Spinal cord (tissue), 10 donors: ENCODE results near the gene RAB1A. TPM values are rescaled to one million over a fixed set of nuclear protein-coding genes. Genes with fewer than 3 reads are reported as not detected.
A peak's percentile ranks its signal among the peaks of the same experiment; 100 is the strongest.

ENCODE experiments used
- DNase-seq, 6 donors: peaks; one replicate each; pipeline versions ENCODE4 v3.0.0 to v3.0.0-alpha.2; 2013 to 2015; ENCODE audit warnings: low spot score in 6 of 6, low read depth in 4 of 6
- H3K27ac ChIP-seq: one replicate; pipeline ENCODE4 v1.5.1; 2013; ENCODE audit warnings: low read depth, low read length, control low read depth
- H3K27me3 ChIP-seq: one replicate; pipeline ENCODE4 v1.6.1; 2013; ENCODE audit warnings: low read length; ENCODE audit not compliant: control insufficient read depth, insufficient read depth
- H3K36me3 ChIP-seq: one replicate; pipeline ENCODE4 v1.6.1; 2013; ENCODE audit warnings: low read length; ENCODE audit not compliant: control insufficient read depth, insufficient read depth
- H3K4me1 ChIP-seq: one replicate; pipeline ENCODE4 v1.6.1; 2013; ENCODE audit warnings: low read length; ENCODE audit not compliant: control insufficient read depth, insufficient read depth
- H3K4me3 ChIP-seq: one replicate; pipeline ENCODE4 v1.5.1; 2013; ENCODE audit warnings: low read depth, low read length, control low read depth
- H3K9me3 ChIP-seq: one replicate; pipeline ENCODE4 v1.6.1; 2013; ENCODE audit warnings: low read length; ENCODE audit not compliant: control insufficient read depth, insufficient read depth
- WGBS: methylation state at CpG from one replicate; pipeline ENCODE4 v1.1.5; 2013; ENCODE audit warnings: missing lambda C conversion rate; ENCODE audit not compliant: insufficient coverage; 5-methylcytosine and 5-hydroxymethylcytosine counted together
- polyA plus RNA-seq, 2 donors: library from polyadenylated mRNA; unstranded; fragments of 120-200 nt; gene quantifications; one replicate each; pipeline ENCODE4 v1.2.1, GENCODE V29; 2013; ENCODE audit not compliant: insufficient read length in 2 of 2
- total RNA-seq, 2 donors: library from RNA; depleted of rRNA in 1 of 2; stranded (reverse); fragments of 120-200 nt in 1 of 2; fragments of >200 nt in 1 of 2; gene quantifications; one replicate each; pipeline versions ENCODE4 v1.2.3 to v1.2.4, GENCODE V29; 2013 to 2014
- donor health status: healthy.

The RAB1A gene
- total and polyA plus RNA-seq, 4 donors, result 96.1 to 284 (median 185) TPM

DNA sequence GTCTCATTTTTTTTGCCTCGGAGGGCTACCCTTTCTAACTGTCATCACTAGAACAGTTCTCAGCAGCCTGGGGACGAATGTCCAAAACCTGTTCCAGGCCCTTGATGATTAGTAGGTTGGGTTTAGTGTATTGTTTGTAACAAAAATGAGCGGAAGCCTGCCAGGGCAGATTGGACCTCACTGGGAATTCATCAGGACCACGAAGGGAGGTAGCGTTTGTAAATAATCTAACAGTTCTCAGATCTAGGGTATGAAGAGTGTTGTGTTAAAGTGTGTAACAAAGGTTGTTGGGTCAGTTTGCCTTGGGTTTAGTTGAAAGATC lies 72.9 kb downstream of the RAB1A start:
- WGBS, result 0% methylated on average over 4 of the region's 5 CpGs
- DNase-seq, result no peak

DNA sequence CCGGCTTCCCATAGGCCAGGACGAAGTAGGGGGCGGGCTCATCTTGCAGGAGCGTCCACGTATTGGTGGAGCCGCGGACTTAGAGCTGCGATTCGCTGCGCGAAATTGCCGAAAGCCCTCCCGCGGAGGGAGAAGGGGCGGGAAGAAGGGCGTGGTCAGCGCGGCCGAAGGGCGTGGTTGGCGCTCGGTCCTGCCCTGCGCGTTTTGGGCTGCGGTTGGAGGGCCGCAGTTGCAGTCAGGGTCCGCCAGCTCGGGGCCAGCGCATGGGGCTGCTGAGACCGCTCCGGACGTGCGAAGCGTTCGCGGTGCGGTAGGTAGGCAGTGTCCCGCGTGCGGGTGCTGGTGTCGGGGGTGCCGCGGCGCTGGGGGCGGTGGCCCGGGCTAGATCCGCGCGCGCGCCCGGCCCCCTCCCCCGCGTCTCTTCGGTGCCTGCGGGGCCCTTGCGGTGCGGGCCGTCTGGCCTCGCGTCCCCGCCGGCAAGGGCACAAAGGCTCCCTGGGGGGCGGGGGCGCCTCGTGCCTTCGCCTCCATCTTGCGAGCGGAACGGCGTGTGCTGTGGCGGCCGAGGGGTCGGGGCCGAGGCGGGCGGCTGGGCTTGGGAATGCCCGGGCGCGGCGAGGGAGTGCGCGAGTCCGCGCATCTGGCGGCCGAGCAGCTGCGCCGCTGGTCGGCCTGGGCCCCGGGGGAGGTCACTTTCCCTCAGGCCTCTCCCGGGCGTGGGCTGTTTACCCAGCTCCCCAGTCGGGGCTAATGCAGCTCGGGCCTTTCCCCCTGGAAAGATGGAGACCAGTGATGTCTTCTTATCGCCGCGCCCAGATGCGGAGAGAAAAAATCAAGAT lies 73.5 kb downstream of the RAB1A start, which contains the start of gene CEP68:
Gene CEP68, plus strand, starts transcription at position 202 of the 839 bp plus-strand sequence. CDS start 13,029 bp downstream, outside the sequence.
- Histone ChIP-seq H3K27me3 (no peaks in the 10 kb centered on the region), H3K4me1 (peaks cover 17% of the 10 kb centered on the region), H3K36me3 (peaks cover 3% of the 10 kb centered on the region), H3K4me3 (peak within 1 kb of the TSS; percentile 95), H3K9me3 (no peaks in the 10 kb centered on the region), H3K27ac (peak within 1 kb of the TSS; percentile 89)
- DNase-seq, result peak; percentile 89 to 99 (median 95)
- WGBS, result under 1% methylated on average over 99 of the region's 99 CpGs

More for the DNA sequence above, 72.9 kb downstream of the RAB1A start:
- no peaks in the 10 kb centered on the region for H3K9me3 ChIP-seq
- peaks cover 19% of the 10 kb centered on the region for H3K4me1 ChIP-seq
- peak overlapping the region; percentile 95 for H3K4me3 ChIP-seq
- peak overlapping the region; percentile 73 for H3K27ac ChIP-seq
- H3K36me3 ChIP-seq, result peaks cover 5% of the 10 kb centered on the region
- H3K27me3 ChIP-seq, result no peaks in the 10 kb centered on the region

DNA sequence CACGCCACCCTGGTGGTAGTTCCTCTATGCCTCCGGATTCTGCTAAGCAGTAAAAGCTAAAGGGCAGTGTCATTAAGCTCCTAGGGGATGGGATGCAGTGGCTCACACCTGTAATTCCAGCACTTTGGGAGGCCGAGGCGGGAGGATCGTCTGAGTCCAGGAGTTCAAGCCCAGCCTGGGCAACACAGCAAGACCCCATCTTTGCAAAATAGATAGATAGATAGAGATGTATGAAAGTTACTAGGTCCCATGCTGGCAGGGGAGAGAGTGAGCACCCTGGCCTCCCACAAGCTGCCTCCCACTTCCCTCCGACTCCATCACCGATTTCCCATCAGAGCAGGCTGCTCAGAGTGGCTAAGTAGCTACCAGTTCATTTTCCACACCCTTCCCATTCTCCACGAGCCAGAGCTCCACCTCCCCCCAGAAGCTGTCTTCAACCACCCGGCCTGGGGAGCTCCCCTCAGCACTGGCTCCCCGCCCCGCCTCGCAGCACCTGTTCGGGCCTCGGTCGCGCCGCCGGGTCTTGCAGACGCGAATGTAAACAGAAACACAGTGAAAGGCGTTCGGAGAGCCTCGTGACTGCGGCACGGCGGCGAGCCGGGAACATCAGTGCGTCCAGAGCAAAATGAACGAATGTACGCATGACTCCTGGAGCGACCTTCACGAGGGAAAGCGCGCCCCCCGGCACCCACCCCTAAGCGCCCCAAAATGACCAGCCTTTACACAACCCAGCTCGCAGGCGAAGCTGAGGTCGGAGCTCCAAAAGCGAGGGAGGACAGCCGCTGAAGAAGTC lies 74.3 kb downstream of the RAB1A start:
- WGBS, result 4% methylated on average over 39 of the region's 42 CpGs
- peak overlapping the region; percentile 89 for H3K27ac ChIP-seq
- H3K36me3 ChIP-seq, result no peaks in the 10 kb centered on the region
- no peaks in the 10 kb centered on the region for H3K9me3 ChIP-seq
- H3K4me1 ChIP-seq, result peaks cover 12% of the 10 kb centered on the region
- peak overlapping the region; percentile 95 for H3K4me3 ChIP-seq
- peak in 1 of 6 donors; percentile 49 for DNase-seq
- H3K27me3 ChIP-seq, result no peaks in the 10 kb centered on the region

DNA sequence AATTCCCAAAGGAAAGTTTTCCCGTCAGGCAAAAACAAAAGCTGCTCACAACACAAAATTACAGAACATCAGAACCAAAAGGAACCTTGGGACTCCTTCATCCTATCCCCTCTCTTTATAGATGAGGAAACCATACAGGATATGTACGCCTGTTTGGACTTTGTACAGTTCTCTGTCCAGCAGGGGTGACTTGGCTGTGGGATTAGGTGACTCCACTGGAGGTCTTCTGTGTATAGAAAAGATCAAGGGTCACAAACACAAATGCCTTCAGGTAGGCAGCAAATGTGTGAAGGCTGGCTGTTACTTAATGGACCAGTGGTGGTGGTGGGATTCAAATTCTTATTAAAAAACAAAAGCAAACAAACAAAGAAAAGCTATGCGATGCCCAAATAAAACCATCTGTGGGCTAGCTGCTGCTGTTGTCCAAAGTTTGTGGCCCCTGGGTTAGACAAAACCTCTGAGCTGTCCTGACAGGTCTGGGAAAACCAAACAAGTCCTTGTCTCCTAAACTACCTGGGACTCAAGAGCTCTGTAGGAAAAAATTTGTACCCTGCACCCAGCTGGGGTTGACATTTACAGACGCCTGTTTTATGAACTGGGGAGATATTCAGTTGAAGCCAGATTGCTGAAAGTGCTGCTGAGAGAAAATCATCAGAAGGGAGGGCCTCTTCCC lies 75.0 kb downstream of the RAB1A start:
- Histone ChIP-seq H3K4me3 (no peak overlapping the region), H3K36me3 (no peaks in the 10 kb centered on the region), H3K4me1 (peaks cover 12% of the 10 kb centered on the region), H3K27me3 (no peaks in the 10 kb centered on the region), H3K9me3 (no peaks in the 10 kb centered on the region), H3K27ac (no peak overlapping the region)
- no peak for DNase-seq
- 83% methylated on average over 2 of the region's 4 CpGs for WGBS

DNA sequence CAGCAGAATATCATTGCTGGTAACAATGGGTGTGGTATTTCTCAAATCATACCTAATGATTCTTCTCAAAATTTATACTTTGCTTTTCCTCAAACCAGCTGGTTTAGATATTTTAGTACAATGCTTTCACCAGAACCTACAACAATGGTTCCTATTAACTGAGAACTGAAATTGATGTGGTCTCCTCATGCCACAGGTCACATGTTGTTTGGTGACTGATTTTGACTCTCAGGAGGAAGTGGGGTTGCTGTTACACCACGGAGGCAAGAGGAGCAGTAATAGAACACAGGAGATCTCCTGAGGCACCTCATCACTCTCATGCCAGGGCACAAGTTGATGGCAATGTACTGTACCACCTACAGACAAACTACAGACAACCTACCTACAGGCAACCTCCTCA lies 76.7 kb downstream of the RAB1A start:
- no peaks in the 10 kb centered on the region for H3K27me3 ChIP-seq
- no peak overlapping the region for H3K27ac ChIP-seq
- no peak overlapping the region for H3K4me3 ChIP-seq
- H3K4me1 ChIP-seq, result peaks cover 10% of the 10 kb centered on the region
- no peak for DNase-seq
- WGBS, result no CpG with 5 or more reads among the region's 1 CpG
- no peaks in the 10 kb centered on the region for H3K9me3 ChIP-seq
- H3K36me3 ChIP-seq, result no peaks in the 10 kb centered on the region

DNA sequence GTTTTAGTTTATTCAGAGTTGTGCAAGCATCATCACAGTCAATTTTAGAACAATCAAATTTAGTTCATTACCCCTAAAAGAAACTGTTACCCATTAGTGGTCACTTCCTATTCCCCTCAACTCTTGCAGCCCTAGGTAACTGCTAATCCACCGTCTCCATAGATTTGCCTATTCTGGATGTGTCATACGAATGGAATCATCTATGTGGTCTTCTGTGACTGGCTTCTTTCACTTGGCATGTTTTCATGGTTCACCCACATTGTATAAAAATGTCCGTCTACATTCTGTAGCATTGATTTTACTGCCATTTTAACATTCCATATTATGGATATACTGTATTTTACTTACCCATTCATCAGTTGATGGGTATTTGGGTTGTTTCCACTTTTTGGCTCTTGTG lies 79.0 kb downstream of the RAB1A start:
- Histone ChIP-seq H3K36me3 (no peaks in the 10 kb centered on the region), H3K4me3 (no peak overlapping the region), H3K9me3 (no peaks in the 10 kb centered on the region), H3K27me3 (no peaks in the 10 kb centered on the region), H3K4me1 (peaks cover 7% of the 10 kb centered on the region), H3K27ac (no peak overlapping the region)
- 92% methylated on average over 2 of the region's 3 CpGs for WGBS
- no peak for DNase-seq

DNA sequence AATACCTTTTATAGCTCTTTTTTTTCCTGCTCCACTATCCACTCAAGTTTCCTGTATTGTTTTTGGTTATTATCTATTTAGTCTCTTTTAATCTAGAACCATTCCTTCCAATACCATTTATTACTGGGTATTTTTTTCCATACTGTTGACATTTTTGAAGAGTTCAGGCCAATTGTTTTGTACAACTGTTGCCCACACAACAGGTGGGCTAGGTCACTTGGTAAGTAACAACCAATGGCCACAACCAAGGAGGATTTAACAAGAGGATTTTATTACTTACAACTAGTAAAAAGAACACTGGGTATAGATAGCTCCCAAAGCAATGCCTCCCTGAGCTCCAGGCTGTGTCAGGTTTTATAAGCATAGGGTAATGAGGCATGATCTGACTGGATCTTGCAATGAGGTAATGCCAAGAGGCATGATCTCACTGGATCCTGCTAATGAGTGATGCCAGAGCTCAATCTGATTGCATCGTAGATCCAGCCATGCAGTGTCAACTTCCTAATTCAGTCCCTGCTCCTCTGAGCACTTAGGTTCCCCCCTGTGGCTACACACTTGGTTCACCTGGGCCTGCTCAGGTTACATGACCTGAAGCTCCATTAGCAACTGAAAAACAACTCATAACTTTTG lies 80.8 kb downstream of the RAB1A start:
- H3K9me3 ChIP-seq, result no peaks in the 10 kb centered on the region
- 100% methylated on average over 1 of the region's 1 CpG for WGBS

DNA sequence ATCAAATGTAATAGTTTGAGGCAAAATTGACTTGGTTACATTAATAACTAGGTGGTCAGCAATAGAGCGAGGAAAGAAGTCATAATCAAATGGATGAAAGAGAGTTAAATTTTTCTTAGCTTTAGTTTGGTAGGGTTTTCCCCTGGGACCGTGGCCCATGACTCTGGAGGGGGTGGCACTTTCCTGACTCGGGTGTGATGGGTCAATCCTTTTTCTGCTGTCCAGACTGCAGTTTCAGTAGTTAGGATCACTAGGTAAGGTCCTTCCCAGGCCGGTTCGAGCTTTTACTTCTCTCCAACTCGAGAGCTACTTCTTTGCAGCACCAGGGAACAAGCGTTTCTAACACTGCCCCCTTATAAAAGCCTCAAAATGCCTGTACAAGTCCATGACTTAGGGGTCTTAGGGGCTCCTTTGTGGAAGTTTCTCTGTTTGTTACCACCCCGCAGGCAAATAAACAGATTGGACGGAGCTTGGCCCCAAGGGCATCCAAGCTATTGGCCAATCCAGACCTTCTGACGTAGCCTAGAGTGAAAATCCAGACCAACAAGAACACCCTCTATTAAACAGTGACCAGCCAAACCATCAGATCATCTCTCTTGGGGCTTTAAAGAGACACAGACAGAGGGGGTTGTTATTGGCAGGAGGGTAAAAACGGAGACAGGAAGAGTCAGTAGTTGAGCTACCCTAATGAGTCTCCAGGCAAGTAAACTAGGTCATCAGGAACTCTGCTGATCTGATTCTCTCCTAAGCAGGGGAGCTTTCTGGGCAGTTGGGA lies 83.1 kb downstream of the RAB1A start:
- no peak for DNase-seq
- H3K27ac ChIP-seq, result no peak overlapping the region
- H3K9me3 ChIP-seq, result no peaks in the 10 kb centered on the region
- H3K27me3 ChIP-seq, result no peaks in the 10 kb centered on the region
- WGBS, result 96% methylated on average over 9 of the region's 11 CpGs
- no peaks in the 10 kb centered on the region for H3K36me3 ChIP-seq
- H3K4me3 ChIP-seq, result no peak overlapping the region
- H3K4me1 ChIP-seq, result no peaks in the 10 kb centered on the region

More for the DNA sequence above, 80.8 kb downstream of the RAB1A start:
- H3K4me3 ChIP-seq, result no peak overlapping the region
- no peak overlapping the region for H3K27ac ChIP-seq
- no peaks in the 10 kb centered on the region for H3K27me3 ChIP-seq
- no peak for DNase-seq
- no peaks in the 10 kb centered on the region for H3K4me1 ChIP-seq
- no peaks in the 10 kb centered on the region for H3K36me3 ChIP-seq
